Measurements from ENCODE around the gene DLAT.
"Not testable (repeated sequence)": the region's sequence is repeated elsewhere in the genome, so short reads cannot be mapped to it uniquely, and the experiment has no call there.

The DLAT gene

GRCh38 chr11:112005422-112006094 is 19.6 kb upstream of the DLAT start:
- no peak for DNase-seq

GRCh38 chr11:112006095-112006441 is 19.1 kb upstream of the DLAT start:
- not testable (repeated sequence) for DNase-seq

GRCh38 chr11:112011451-112011850 is 13.8 kb upstream of the DLAT start:
- DNase-seq: not testable (repeated sequence)

- DNase-seq: no peak
These were observed 12.3 kb upstream of the DLAT start for GRCh38 chr11:112012874-112013273.

GRCh38 chr11:112013497-112014164 is 11.6 kb upstream of the DLAT start:
- no peak for DNase-seq

GRCh38 chr11:112016088-112016764 is 9.0 kb upstream of the DLAT start:
- no peak for DNase-seq

- DNase-seq: no peak
These were observed 8.3 kb upstream of the DLAT start for GRCh38 chr11:112016765-112017376.

- no peak for DNase-seq
These were observed 7.7 kb upstream of the DLAT start for GRCh38 chr11:112017538-112017937.

GRCh38 chr11:112019066-112019465 is 6.1 kb upstream of the DLAT start:
- DNase-seq: no peak

GRCh38 chr11:112023104-112023503 is 2.1 kb upstream of the DLAT start:
- no peak for DNase-seq

- DNase-seq: peak in 1 of 2 donors; percentile 26
These were observed 933 bp upstream of the DLAT start for GRCh38 chr11:112024178-112024772.

- no peak for DNase-seq
These were observed 499 bp downstream of the DLAT start for GRCh38 chr11:112025707-112026106.

GRCh38 chr11:112026784-112027410 is 1.7 kb downstream of the DLAT start:
- DNase-seq: not testable (repeated sequence)

- no peak for DNase-seq
These were observed 4.3 kb downstream of the DLAT start for GRCh38 chr11:112029460-112029859.

- no peak for DNase-seq
These were observed 8.7 kb downstream of the DLAT start for GRCh38 chr11:112033902-112034301.

GRCh38 chr11:112037527-112037926 is 12.3 kb downstream of the DLAT start:
- no peak for DNase-seq

GRCh38 chr11:112042161-112042960 is 17.2 kb downstream of the DLAT start:
- DNase-seq: no peak

- no peak for DNase-seq
These were observed 17.7 kb downstream of the DLAT start for GRCh38 chr11:112042961-112043304.

GRCh38 chr11:112044961-112045360 is 19.8 kb downstream of the DLAT start:
- peak in 1 of 2 donors; percentile 1 for DNase-seq

GRCh38 chr11:112046647-112047046 is 21.4 kb downstream of the DLAT start:
- not testable (repeated sequence) for DNase-seq

GRCh38 chr11:112048256-112048655 is 23.0 kb downstream of the DLAT start:
- not testable (repeated sequence) for DNase-seq

GRCh38 chr11:112049777-112050176 is 24.6 kb downstream of the DLAT start:
- DNase-seq: no peak

Measured in hippocampal formation (tissue), 2 donors.